ENCODE results near the gene NEURL1. TPM values are rescaled to one million over a fixed set of nuclear protein-coding genes. Genes with fewer than 3 reads are reported as not detected.

The NEURL1 gene
- total RNA-seq (2014; rRNA removed; shearing (Covaris generic)) (0.63 and 1.1 TPM in 2 replicates), polyA plus RNA-seq (2016; fragmentation: Nextera tagmentation; extraction: Ambion mirVana) (1.5 TPM in 2 replicates)

- peak; percentile 60 for DNase-seq
- in situ Hi-C loops (cut with MboI), result no loop called here
- H3K79me2 ChIP-seq (ENCODE audit: insufficient read depth), result no peaks in the 10 kb centered on the region
These were observed at the start of gene NEURL1 for GRCh38 chr10:103493362-103493915. Gene NEURL1 (plus strand): TSS chr10:103493705. CDS start chr10:103494388, 683 bp downstream.

GRCh38 chr10:103444478-103444877, 49.0 kb upstream of the NEURL1 start:
- Histone ChIP-seq H3K27me3 (replicated peaks; ENCODE audit: insufficient read depth) (no peaks in the 10 kb centered on the region), H3K9me2 (ENCODE audit: insufficient read depth) (no peaks in the 10 kb centered on the region), H3K9ac (no peak overlapping the region), H3K4me3 (no peak overlapping the region), H3K36me3 (ENCODE audit: low read depth) (peaks cover 61% of the 10 kb centered on the region), H3K27ac (no peak overlapping the region), H3K4me2 (ENCODE audit: unreplicated experiment) (no peak overlapping the region), H3K79me2 (ENCODE audit: insufficient read depth) (peaks cover 38% of the 10 kb centered on the region), H3K9me3 (ENCODE audit: low read depth) (no peaks in the 10 kb centered on the region), H2AFZ (no peak overlapping the region), H4K20me1 (ENCODE audit: insufficient read depth) (no peaks in the 10 kb centered on the region), H3F3A (ENCODE audit: insufficient read depth) (peaks cover 62% of the 10 kb centered on the region), H3K4me1 (ENCODE audit: insufficient read depth) (peaks cover 35% of the 10 kb centered on the region)
- WGBS, 2 experiments (ENCODE audit: low coverage in 1 of 2, low lambda C conversion rate in 2 of 2, missing lambda C conversion rate in 2 of 2), result 74 to 86% methylated on average over 9 to 10 of the region's 10 CpGs
- DNase-seq, result no peak
- no peak for TF ChIP-seq EZH2 (IDR thresholded peaks at IDR 0.05; ENCODE audit: insufficient read depth, poor library complexity, severe bottlenecking)
- TF ChIP-seq EZH2phosphoT487 (IDR thresholded peaks at IDR 0.05; ENCODE audit: insufficient read depth, low read depth), result no peak
- in situ Hi-C loops (cut with MboI), result no loop called here

More at GRCh38 chr10:103493362-103493915, at the start of gene NEURL1:
- Histone ChIP-seq H3K27ac (no peak within 1 kb of the TSS), H3K9me2 (ENCODE audit: insufficient read depth) (no peaks in the 10 kb centered on the region), H3K4me3 (peak within 1 kb of the TSS; percentile 66), H2AFZ (peak within 1 kb of the TSS; percentile 59), H3K4me1 (ENCODE audit: insufficient read depth) (peaks cover 12% of the 10 kb centered on the region), H3K36me3 (ENCODE audit: low read depth) (no peaks in the 10 kb centered on the region), H3F3A (ENCODE audit: insufficient read depth) (peaks cover 11% of the 10 kb centered on the region), H3K27me3 (replicated peaks; ENCODE audit: insufficient read depth) (peaks cover 36% of the 10 kb centered on the region), H4K20me1 (ENCODE audit: insufficient read depth) (no peaks in the 10 kb centered on the region), H3K9me3 (ENCODE audit: low read depth) (no peaks in the 10 kb centered on the region), H3K4me2 (ENCODE audit: unreplicated experiment) (peak within 1 kb of the TSS; percentile 65), H3K9ac (0 out of 2 replicates have a peak within 1 kb of the TSS, but pooled peaks have one; percentile 25)
- 6 to 9% methylated on average over 31 to 48 of the region's 65 CpGs for WGBS, 2 experiments (ENCODE audit: low coverage in 1 of 2, low lambda C conversion rate in 2 of 2, missing lambda C conversion rate in 2 of 2)
- TF ChIP-seq EZH2phosphoT487 (IDR thresholded peaks at IDR 0.05; ENCODE audit: insufficient read depth, low read depth) (no peak), EZH2 (IDR thresholded peaks at IDR 0.05; ENCODE audit: insufficient read depth, poor library complexity, severe bottlenecking) (no peak)

- Histone ChIP-seq H3K4me1 (ENCODE audit: insufficient read depth) (peaks cover 44% of the 10 kb centered on the region), H3K9ac (peak overlapping the region; percentile 75)
- WGBS, 2 experiments (ENCODE audit: low coverage in 1 of 2, low lambda C conversion rate in 2 of 2, missing lambda C conversion rate in 2 of 2), result 88 to 94% methylated on average over 9 of the region's 9 CpGs
These were observed 48.1 kb upstream of the NEURL1 start for GRCh38 chr10:103445366-103445765.

GRCh38 chr10:103445767-103446567, 47.5 kb upstream of the NEURL1 start:
- TF ChIP-seq EZH2phosphoT487 (IDR thresholded peaks at IDR 0.05; ENCODE audit: insufficient read depth, low read depth) (no peak), EZH2 (IDR thresholded peaks at IDR 0.05; ENCODE audit: insufficient read depth, poor library complexity, severe bottlenecking) (no peak)
- H3K27me3 ChIP-seq (replicated peaks; ENCODE audit: insufficient read depth), result no peaks in the 10 kb centered on the region
- no peaks in the 10 kb centered on the region for H3K9me3 ChIP-seq (ENCODE audit: low read depth)
- no peaks in the 10 kb centered on the region for H3K9me2 ChIP-seq (ENCODE audit: insufficient read depth)
- in situ Hi-C loops (cut with MboI), result no loop called here
- DNase-seq, result peak; percentile 87
- peak overlapping the region; percentile 75 for H3K9ac ChIP-seq
- 24 to 29% methylated on average over 12 of the region's 12 CpGs for WGBS, 2 experiments (ENCODE audit: low coverage in 1 of 2, low lambda C conversion rate in 2 of 2, missing lambda C conversion rate in 2 of 2)
- H3F3A ChIP-seq (ENCODE audit: insufficient read depth), result peaks cover 67% of the 10 kb centered on the region
- H3K4me1 ChIP-seq (ENCODE audit: insufficient read depth), result peaks cover 48% of the 10 kb centered on the region
- H3K4me3 ChIP-seq, result no peak overlapping the region
- H3K4me2 ChIP-seq (ENCODE audit: unreplicated experiment), result peak overlapping the region; percentile 10
- H3K27ac ChIP-seq, result peak overlapping the region; percentile 96
- H2AFZ ChIP-seq, result no peak overlapping the region
- H3K36me3 ChIP-seq (ENCODE audit: low read depth), result peaks cover 52% of the 10 kb centered on the region
- no peaks in the 10 kb centered on the region for H4K20me1 ChIP-seq (ENCODE audit: insufficient read depth)
- H3K79me2 ChIP-seq (ENCODE audit: insufficient read depth), result peaks cover 53% of the 10 kb centered on the region

More at GRCh38 chr10:103445366-103445765, 48.1 kb upstream of the NEURL1 start:
- peaks cover 66% of the 10 kb centered on the region for H3F3A ChIP-seq (ENCODE audit: insufficient read depth)
- no peak for TF ChIP-seq EZH2phosphoT487 (IDR thresholded peaks at IDR 0.05; ENCODE audit: insufficient read depth, low read depth)
- TF ChIP-seq EZH2 (IDR thresholded peaks at IDR 0.05; ENCODE audit: insufficient read depth, poor library complexity, severe bottlenecking), result no peak
- no peak overlapping the region for H3K4me3 ChIP-seq
- H4K20me1 ChIP-seq (ENCODE audit: insufficient read depth), result no peaks in the 10 kb centered on the region
- no peaks in the 10 kb centered on the region for H3K27me3 ChIP-seq (replicated peaks; ENCODE audit: insufficient read depth)
- H3K4me2 ChIP-seq (ENCODE audit: unreplicated experiment), result peak overlapping the region; percentile 10
- peaks cover 47% of the 10 kb centered on the region for H3K79me2 ChIP-seq (ENCODE audit: insufficient read depth)
- H3K27ac ChIP-seq, result peak overlapping the region; percentile 96
- H3K9me3 ChIP-seq (ENCODE audit: low read depth), result no peaks in the 10 kb centered on the region
- no peaks in the 10 kb centered on the region for H3K9me2 ChIP-seq (ENCODE audit: insufficient read depth)
- H3K36me3 ChIP-seq (ENCODE audit: low read depth), result peaks cover 55% of the 10 kb centered on the region
- no peak overlapping the region for H2AFZ ChIP-seq
- in situ Hi-C loops (cut with MboI), result no loop called here
- DNase-seq, result no peak

Measured in GM23248 (cell line).